ENCODE data around the gene NOL4L.

Gene NOL4L

DNA sequence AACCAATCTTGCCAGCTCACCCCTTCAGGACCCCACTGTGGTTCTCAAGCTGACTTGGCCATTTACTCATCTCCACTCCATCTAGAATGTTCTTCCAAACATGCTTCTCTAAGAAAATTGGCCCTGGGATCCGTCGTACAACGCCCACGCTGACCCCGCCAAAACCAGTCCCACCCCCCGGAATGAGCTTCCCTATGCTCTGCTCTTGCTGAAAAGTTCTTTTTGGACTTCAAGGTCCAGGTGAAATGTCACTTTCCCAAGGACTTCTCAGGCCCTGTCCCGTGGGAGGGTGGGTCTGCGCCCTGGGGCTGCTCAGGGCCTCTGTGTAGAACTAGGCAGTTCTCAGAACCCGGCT lies 9.9 kb downstream of the NOL4L start:
- DNase-seq, result no peak

DNA sequence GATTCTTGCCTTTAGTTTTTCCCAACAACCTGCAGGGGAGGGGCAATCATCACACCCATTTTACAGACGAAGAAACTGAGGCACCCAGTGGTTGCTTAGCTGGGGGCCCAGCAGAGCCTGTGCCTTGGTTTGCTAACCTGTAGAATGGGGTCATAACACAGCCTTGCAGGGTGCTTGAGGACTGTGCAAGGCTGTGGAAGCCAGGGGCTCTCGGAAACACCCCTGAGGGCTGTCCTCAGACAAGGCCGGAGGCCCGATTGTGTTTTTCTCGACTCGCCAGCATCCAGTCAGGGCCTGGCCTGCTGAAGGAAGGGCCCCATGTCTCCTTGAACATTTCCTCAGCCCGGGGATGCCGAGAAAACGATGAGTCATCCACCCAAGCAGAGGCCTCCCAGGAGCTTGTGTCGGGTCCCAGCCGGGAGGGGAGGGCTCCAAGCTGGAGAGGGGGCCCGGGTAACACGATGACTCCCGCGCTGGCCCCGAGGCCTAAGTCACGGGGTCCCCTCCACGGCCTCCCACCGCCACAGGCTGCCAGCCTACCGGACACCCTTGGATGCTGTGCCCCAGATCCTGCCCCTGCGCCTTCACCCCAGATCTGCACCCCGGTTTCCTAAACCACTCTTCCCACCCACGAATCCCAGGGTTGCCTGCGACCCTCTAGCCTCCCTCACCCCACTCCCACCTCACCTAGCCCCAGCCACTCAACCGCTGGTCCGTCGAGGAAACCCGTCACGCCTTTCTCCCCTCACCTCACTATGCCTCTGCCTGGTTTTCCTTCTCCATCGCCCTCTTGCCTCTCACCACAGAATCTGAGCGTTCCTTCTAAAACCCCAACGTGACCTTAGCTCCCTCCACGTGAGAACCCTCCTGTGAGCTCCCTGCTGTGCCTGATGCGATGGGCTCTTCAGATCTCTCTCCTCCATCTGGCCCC lies 10.6 kb downstream of the NOL4L start:
- peak; percentile 34 for DNase-seq

DNA sequence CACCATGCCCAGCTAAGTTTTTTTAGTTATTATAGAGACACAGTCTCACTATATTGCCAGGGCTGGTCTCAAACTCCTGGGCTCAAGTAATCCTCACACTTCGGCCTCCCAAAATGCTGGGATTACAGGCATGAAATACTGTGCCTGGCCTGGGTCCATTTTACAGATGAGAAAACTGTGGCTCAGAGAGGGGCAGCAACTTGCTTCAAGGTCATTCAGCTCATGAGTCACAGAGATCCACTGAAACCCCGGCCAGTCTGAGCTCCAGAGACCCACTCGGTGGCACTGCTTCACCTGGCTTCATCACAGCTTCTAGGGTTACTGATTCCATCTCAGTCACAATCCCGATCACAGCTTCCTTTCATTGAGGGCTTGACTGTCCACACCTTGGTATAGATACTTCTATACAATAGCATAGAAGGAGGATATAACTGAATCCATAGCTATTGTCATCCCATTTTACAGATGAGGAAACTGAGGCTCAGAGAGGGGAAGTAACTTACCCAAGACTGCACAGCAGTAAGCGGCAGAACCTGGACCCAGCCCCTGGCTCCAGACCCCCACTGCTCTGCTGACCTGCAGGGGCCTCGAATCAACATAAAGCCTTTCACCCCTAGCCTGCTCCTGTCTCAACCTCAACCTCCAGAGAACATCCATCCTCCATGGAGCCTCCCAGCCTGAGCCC lies 11.8 kb downstream of the NOL4L start:
- no peak for DNase-seq

DNA sequence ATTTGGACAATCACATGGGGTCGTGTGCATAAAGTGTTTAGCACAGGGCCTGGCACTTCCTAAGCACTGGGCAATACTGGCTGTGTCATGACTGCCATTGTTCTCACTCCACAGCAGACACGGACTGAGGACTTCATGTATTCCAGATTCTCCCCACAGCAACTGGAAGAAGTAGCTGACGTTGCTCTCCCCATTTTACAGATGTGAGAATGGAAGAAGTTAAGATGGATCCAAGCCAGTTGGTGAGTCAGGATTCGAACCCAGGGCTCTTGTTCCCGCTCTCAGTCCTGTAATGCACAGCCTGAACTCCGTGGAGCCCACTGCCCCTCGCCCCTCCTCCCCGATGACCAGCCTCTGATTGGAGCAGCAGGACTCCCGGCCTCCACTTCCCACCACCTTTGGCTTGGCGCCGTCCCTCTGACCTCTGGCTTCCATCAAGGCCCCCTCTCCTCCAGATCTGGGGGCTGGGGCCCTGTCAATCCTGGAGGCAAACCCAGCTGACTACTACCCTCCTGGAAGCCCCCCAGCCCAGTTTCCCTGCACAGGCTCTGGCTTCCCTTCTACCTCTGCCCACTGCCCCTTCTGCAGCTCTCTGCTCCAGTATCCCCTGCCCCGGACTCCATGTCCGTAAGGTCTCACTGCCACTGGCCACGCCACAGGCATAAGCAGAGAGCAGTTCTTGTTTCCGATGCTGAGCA lies 12.7 kb downstream of the NOL4L start:
- no peak for DNase-seq

DNA sequence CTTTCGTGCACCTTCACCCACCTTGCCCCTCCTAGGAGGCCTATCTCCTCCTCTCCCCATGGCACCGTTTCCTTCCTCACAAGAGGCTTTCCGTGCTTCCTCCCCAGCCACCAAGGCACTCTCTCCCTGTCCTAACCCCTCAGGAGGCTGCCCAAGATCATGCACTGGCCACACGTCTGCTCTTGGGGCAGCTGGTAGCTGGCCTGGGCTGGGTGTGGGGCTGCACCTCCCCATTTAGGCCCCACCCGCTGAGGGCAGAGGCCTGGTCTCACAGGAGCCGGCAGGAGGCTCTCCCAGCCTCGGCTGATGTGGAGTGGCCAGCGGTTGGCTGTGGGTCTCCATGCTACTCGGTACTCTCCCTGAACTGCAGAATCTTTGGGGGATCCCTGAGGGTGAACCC lies 13.6 kb downstream of the NOL4L start:
- DNase-seq, result no peak

DNA sequence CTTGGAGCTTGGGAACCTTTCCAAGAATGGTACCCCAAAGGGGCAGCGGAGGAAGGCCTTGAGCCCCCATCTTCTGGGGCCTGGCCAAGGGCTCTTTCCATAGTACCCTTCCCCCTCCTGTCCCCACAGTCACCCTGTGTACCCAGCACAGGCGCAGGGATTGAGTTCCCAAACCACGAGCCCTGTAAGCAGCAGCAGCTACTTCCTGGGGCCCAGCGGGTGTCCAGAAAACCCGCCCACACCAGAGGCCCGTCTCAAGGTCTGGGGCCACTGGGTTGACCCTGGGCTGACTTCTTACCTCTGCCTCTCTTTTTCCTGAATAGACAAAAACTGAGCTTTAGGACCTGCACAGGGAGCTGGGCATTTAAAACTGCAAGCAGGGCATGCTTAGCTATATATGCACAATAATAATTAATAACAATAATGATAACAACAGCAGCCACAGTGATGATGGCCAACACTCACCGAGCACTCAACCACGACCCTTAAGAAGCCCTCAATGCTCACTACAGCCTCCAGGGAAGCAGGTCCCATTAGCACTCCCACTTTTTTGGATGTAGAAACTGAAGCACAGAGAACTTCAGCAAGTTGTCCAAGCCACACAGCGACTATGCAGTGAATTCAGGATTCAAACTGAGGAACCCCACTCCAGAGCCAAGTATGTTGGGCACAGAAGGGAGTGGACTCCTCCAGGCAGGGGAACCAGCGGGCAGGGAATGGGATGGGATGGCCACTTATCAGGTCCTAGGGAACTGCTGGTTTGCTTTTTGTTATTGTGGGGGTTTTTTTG lies 14.5 kb downstream of the NOL4L start:
- DNase-seq, result no peak

DNA sequence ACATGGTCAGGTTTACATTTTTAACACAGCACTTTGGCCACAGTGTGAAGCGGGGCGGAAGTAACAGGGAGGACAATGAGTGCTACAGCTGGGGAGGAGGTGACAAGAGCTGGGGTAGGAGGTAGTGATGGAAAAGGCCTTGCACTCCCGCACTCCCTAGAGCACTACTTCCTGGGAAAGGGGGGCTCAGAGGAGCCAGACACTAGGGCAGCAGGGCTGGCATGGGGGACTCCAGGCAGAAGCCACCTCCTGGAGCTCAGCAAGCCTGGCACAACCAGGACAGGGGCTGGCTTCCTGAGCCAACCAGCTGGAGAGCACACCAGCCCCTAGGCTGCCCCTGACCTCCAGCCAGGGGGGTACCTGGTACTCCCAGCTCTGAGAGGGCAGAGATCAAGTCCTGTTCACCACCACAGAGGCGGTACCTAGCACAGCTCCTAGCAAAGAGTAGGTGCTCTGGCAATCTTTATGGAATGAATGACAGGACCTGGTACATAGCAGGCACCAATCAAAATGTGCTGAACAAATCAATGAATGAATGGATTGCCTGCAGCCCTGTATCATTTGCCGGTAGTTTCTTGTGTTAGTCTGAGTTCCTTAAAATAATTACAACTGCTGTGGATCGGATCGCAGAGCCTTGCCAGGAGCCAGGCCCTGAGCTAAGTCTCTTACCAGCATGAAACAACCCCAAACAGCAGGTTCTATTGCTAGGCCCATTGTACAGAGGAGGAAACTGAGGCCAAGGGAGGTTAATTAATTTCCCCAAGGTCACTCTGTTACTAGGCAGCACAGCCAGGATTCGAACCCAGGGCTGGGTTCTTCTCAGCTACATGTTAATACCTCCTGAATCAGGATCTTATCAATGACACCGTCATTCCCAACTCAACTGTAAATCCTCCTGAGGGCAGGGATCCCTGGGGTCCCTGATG lies 15.5 kb downstream of the NOL4L start:
- no peak for DNase-seq

DNA sequence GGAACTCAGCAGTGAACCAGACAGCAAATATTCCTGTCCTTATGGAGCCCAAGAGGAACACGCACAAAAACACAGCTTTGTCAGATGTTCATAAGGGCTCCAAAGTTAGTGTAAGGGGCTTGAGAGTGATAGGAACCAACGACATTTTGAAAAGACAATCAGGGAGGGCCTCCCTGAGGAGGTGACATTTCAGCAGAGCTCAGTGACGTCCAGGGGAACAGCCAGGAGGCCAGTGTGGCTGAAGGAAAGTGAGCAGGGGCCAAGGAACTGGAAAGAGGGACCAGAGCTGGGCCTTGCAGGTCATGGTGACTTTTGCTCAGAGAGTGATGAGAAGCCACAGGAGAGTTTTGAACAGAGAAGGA lies 16.1 kb downstream of the NOL4L start:
- DNase-seq, result no peak

- DNase-seq, result no peak
Observed at GRCh38 chr20:32567384-32568178, 17.6 kb downstream of the NOL4L start.

- no peak for DNase-seq
Observed at GRCh38 chr20:32566379-32567374, 18.5 kb downstream of the NOL4L start.

DNA sequence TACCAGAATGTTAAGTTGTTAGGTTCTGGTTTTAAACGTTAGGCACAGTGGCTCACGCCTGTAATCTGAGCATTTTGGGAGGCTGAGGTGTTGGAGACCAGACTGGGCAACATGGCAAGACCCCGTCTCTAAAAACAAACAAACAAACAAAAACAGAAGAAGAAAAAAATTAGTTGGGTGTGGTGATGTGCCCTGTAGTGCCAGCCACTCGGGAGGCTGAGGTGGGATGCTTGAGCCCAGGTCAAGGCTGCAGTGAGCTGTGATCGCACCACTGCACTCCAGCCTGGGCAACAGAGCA lies 19.4 kb downstream of the NOL4L start:
- DNase-seq, result no peak

DNA sequence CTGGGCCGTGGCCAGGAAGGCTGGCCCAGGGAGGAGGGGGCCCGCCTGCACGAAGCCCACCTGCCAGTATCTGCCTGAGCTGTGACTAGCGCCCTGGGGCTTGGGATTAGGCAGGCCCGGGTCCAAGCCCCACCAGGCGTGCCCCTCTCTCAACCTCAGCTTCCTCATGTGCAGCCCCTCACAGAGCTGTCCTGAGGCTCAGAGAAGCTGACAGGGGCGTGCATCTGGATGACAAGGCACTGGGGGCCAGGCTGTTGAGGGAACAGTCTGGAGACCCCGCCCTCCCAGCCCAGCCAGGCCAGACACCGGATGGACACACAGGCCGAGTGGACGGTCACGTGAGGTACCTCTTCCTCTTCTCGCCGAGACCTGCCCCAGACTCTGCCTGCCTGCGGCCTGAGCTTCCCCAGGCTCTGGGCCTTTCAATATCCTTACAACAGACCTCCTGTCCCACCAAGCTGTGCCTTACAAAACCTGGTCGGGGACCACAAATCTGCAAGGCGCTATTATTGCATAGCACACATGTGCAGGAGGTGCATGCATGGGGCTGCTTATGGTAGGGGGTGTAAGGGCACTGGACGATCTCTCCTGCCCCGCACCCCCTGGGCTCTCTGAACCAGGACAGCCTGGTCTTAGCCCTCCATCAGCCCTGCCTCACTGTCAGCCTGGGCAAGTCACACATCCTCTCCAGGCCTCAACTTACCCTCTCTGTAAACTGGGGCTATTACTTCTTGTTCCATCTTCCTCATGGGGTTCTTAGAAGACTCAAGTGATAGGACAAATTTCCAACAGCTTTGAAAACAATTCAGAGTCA lies 20.0 kb downstream of the NOL4L start:
- DNase-seq, result no peak

- DNase-seq, result no peak
Observed at GRCh38 chr20:32564440-32564839, 20.7 kb downstream of the NOL4L start.

- DNase-seq, result no peak
Observed at GRCh38 chr20:32563311-32564272, 21.5 kb downstream of the NOL4L start.

DNA sequence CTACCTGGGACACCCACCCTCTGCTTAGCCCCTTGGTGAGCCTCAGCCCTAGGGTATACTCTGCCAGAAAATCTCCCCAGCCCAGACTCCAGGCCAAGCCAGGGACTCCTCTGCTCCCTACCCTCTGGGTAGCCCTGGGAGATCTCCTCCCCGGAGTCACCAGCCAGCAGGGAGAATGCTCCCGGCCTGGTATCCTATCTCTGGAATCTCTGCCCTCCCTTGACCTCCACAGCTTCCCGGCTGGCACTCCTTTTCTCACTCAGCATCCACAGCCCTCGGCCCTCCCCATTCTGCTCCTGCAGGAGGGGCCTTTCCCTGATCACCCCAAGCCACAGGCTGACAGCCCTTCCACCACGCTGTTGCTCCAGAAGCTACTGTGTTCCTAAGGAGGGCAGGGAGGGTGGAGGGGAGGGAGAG lies 22.6 kb downstream of the NOL4L start:
- DNase-seq, result no peak

DNA sequence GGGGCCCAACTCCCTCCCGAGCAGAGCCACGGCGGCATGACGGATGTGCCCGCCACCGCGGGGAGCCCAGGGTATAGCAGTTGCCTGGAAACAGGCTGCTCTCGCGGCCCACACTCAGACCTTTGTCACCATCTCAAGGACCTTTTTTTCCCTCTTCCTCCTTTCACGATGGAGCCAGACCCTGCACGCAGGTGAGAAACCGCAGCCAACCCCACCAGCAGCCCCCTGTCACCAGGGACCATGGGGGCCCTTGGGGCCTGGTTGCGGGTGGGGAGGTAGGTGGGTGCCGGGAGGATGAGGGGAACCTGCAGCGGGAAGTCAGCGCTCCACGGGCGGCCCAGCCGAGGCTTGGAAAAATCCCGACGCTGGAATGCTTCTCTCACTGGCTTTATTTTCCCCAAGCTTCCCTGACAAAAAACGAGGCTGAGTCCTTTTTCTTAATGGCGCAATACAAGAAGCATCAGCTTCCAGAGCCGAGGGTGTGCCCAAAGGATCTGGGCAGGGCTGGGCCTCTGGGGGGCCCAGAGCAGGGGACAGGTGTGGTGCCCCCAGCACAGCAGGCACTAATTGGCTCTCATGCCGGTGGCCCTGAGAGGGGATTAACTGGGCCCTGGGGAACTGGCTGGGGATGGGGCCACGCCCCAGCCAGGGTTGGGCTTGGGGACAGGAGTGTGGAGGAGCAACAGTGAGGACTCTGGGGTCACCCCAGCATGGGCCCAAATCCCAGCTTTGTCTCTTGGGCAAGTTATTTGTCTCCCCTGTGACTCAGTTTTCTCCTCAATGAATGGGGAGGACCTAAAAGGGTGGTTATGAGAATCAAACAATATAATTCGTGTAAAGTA lies 23.9 kb downstream of the NOL4L start:
- DNase-seq, result no peak

GRCh38 chr20:32560482-32560988 lies 24.6 kb downstream of the NOL4L start:
- DNase-seq, result no peak

Measured in stimulated activated naive CD4-positive, alpha-beta T cell treated with Interleukin-2 at 50 U/mL for 16 hours (primary cell).